Measurements from ENCODE around the gene FDX1.

FDX1 gene

DNA sequence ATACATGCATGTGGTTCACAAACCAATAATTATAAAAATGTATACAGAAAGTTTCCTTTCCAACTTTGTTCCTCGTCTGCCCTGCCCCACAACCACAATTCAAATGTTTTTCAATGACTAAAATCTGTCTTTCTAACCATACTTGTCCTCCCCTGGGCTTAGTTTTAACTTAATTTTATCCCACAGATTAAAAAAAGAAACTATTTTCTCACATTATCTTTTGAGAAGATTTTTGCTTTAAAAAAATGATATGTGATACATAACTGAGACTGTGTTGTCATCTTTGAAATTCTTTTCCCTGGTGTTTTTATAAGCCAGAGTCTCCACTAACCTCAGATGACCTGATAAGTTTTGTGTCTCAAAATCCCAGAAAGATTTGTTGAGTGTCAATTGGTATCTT is 79.0 kb downstream of the FDX1 start:
- no peak for DNase-seq (ENCODE audit: low spot score)

DNA sequence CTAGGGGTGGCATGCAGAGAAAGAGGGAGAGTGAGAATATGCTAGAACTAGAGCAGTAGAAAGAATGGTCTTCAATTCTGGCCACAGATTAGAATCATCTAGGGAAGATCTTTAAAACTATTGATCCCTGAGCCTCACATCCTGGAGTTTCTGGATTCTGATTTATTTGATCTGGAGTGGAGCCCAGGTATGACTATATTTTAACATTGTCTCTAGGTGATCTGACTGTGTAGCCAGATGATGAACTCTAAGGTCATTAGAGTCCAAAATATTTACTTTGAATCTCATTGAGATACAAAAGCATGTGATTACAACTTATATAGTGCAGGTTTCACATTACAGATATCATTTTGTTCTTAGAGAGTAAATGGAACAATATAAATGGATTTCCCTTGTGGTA is 79.7 kb downstream of the FDX1 start:
- DNase-seq (ENCODE audit: low spot score), result no peak

DNA sequence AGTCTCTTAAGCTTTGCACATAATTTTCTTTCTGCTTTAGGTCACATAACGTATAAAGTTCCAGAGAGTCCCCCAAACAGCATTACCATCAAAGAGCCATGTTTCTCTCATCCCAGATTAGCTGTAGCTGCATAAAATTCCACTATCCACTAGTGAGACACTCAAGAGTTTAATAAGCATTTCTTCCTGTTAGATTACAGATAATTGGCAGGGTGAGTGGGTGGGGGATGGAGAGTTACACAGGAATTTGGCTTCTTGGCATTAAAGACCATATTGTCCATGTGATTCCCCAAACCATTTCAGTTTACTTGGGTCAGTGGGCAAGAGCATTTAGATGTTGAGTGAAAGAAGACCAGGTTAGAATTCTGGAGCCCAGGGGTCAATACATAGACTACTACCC is 82.3 kb downstream of the FDX1 start:
- DNase-seq (ENCODE audit: low spot score), result no peak

DNA sequence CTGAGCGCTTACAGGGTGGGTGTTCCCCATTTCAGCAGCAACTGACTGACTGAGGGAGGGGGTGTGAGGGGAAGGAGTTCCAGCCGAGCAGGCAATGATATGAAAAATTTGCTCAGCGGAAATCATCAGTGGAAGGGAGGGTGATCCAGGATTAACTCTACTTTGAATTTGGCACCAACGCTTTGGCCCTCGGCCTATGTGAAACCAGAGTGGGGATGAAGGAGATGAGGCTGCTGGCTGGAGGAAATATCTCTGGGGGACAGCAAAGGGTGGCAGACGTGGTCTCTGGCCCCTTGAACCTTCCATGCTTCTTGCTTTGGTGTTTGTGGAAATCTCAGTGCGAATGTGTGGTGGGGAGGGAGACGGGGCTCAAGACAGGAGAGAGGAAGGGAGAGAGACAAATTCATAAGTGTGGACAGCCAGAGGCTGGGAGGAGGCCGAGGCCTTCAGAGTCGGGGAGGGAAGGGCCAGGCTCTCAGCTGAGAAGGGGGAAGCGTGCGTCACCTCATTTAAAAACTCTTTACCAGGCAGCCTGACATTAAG is 83.6 kb downstream of the FDX1 start:
- DNase-seq (ENCODE audit: low spot score), result no peak

DNA sequence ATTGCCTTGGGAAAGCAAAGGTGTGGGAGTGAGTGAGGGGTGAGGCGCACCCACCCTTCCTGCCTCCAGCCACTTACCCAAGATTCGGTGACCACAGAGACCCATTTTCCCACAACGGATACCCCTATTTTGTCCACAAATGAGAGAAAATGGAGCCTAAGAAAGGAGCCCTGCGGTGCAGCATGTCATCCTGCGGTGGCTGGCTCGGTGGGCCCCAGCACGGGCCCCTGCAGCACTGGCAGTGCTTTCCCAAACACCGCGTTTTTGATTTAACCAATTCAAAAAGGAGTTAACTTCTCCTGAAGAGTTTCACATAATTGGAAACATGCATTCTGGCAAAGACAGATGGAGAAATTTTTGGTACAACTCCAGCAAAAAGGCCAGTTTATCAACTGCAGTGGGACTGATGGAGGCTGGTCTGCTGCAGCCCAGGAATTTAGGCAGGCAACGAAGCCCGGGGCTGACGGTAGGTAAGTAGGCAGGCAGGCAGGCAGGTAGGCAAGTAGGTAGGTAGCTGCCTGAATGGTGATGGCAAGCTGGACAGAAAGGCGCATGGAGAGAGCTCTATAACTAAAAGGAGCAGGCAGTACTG is 84.2 kb downstream of the FDX1 start:
- DNase-seq (ENCODE audit: low spot score), result no peak
